G401.6 (cell line): ENCODE data around the gene IGSF9B.
"Not testable (repeated sequence)": the region's sequence is repeated elsewhere in the genome, so short reads cannot be mapped to it uniquely, and the experiment has no call there.

Source experiments
- FAIRE-seq: peaks from 2 replicates; lab custom pipeline; 2012; peaks lifted over from hg19 to GRCh38; lab: Jason Lieb, UNC

Gene IGSF9B

GRCh38 chr11:133956650-133957633 lies at the start of gene IGSF9B:
Gene IGSF9B, minus strand, starts transcription at chr11:133956968. Its CDS starts 214 bp downstream, at chr11:133956754.
- no peak for FAIRE-seq

GRCh38 chr11:134004496-134005172 lies 47.9 kb upstream of the IGSF9B start:
- FAIRE-seq: no peak

GRCh38 chr11:134003792-134004495 lies 47.2 kb upstream of the IGSF9B start:
- no peak for FAIRE-seq

DNA sequence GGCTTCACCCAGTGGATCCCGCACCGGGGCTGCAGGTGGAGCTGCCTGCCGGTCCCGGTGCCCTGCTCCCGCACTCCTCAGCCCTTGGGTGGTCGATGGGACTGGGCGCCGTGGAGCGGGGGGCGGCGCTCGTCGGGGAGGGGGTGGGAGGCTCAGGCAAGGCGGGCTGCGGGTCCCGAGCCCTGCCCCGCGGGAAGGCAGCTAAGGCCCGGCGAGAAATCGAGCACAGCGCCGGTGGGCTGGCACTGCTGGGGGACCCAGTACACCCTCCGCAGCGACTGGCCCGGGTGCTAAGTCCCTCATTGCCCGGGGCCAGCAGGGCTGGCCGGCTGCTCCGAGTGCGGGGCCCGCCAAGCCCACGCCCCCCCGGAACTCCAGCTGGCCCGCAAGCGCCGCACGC lies 46.1 kb upstream of the IGSF9B start:
- FAIRE-seq: not testable (repeated sequence)

GRCh38 chr11:134002338-134002737 lies 45.6 kb upstream of the IGSF9B start:
- not testable (repeated sequence) for FAIRE-seq

- FAIRE-seq: no peak
Observed at GRCh38 chr11:134001596-134001995, 44.8 kb upstream of the IGSF9B start.

DNA sequence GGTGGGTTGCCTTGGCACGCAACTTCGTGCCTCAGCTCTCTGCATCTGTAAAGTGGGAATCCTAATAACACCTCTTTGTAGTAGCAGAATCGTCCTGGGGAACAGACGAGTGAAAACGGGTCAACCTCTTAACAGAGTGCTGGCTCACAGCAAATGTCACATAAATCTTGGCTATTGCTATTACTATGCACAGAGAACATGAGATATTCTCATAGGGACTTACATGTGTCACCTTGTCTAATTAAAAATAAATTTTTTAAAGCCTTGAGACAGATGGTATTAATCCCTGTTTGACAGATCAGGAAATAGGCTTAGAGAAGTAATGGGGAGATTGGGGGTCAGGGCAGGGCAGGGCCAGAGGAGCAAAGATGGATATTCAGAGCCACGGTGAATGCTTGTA lies 44.3 kb upstream of the IGSF9B start:
- FAIRE-seq: no peak

GRCh38 chr11:133999355-133999754 lies 42.6 kb upstream of the IGSF9B start:
- FAIRE-seq: no peak

GRCh38 chr11:133997554-133997953 lies 40.8 kb upstream of the IGSF9B start:
- FAIRE-seq: no peak

GRCh38 chr11:133996671-133997070 lies 39.9 kb upstream of the IGSF9B start:
- FAIRE-seq: no peak

DNA sequence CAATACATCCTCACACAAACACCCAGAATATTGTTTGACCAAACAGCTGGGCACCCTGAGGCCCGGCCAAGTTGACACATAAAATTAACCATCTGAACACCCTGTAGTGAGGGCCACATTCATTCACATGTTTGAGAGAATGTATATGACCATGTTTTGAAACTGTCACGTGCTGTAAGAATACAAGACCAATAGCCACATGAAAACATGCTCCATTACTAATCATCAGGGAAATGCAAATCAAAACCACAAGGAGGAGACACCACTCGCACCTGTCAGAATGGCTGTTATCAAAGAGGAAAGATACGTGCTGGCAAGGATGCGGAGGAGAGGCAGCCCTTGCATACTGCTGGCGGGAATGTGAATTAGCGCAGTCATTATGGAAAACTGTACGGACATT lies 38.3 kb upstream of the IGSF9B start:
- FAIRE-seq: no peak

GRCh38 chr11:133993921-133994320 lies 37.2 kb upstream of the IGSF9B start:
- FAIRE-seq: no peak

DNA sequence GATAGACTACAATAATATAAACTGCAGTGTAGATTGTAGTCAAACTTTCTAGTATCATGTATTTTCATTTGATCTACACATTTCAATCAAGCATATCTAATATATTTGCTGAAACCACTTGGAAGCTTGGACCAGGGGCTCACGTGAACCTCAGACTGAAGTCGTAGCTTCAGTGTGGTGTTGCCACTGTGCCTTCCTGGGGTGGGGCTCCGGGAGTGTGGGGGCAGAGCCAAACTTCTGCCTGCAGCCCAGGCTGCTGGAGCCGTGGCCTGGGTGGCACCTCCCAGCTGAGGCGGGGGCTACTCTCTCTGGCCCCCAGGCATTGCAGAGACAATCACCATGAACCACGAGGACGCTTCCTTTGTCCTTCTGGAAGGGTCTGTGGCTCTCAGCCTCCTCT lies 36.3 kb upstream of the IGSF9B start:
- FAIRE-seq: no peak

DNA sequence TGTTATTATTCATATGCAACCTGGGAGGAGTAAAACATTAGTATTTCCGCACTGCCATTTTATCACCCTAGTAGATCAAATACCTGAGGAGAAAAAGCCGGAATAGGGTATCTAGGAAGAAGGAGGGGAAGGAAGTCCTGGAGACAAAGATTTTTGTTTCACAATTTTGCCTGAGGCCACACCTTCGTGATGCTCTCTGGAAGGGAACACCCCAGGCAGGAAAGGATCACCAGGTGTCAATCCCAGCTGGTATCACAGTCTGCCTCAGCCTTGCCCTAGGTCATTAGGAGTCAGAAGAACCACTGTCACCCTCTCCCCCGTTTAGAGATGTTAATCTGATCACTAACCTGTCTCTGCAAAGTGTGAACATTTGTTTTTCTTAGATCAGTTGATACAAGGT lies 35.4 kb upstream of the IGSF9B start:
- FAIRE-seq: no peak

- no peak for FAIRE-seq
Observed at GRCh38 chr11:133991101-133991500, 34.3 kb upstream of the IGSF9B start.

- no peak for FAIRE-seq
Observed at GRCh38 chr11:133990501-133990900, 33.7 kb upstream of the IGSF9B start.

GRCh38 chr11:133988686-133989410 lies 32.1 kb upstream of the IGSF9B start:
- no peak for FAIRE-seq

GRCh38 chr11:133987171-133987570 lies 30.4 kb upstream of the IGSF9B start:
- FAIRE-seq: no peak

DNA sequence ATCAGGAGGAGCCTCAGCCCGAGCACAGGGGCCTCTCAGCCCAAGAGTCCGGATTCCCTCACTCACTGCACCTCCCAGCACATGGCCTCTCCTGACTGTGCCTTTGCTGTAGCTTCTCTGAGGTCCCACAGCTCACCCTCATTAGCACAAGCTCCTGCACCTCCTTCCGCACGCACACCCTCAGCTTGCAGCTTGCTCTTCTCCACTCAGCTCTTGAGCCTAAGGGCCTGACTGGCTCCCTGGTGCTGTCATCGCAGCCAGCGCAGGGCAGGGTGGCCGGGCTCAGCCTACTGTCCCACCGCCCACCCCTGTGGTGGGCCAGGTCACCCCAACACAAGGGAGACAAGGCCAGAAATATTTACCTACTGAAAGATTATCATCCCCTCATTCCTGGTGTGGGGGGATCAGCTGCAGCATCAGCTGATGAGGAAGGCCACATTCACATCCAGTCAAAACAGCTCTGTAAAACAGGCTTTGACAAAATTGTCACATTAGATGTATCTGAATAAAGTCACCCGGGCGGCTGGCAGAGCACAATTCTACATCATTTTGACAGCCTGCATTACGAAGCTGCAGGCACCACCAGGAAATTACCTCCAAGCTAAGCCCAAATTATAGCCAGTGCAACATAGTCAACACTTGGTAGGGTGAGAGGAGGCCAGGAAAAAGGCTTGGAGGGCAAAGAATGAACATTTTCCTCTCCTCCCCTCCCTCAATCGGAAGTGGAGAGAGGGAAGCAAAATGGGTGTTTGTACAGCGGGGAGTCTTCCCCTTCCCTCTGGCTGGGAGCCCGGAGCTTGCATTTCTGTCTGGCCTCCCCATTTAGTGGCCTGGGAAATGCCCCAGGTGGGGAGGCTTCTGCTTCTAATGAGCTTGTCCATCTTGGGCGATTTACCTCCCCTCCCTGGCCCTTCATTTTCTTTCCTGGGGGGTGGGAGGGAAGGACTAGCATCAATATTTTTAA lies 29.5 kb upstream of the IGSF9B start:
- no peak for FAIRE-seq

GRCh38 chr11:133984828-133985227 lies 28.1 kb upstream of the IGSF9B start:
- no peak for FAIRE-seq
